K562 (cell line): Measurements from ENCODE around the gene PPP1R13L.

Experiments used
- FOXM1 ChIP-seq, 2 experiments: fragments of 450-650 bp in 1 of 2; sonication (generic) in 1 of 2; formaldehyde crosslinking in 1 of 2; IDR thresholded peaks; 2 replicates each; pipeline versions ENCODE4 v1.6.1 to v1.9.0; 2017 to 2022; ENCODE audit warnings: low read depth in 2 of 2, mild to moderate bottlenecking in 2 of 2, missing genetic modification reagents in 1 of 2, moderate library complexity in 1 of 2
- GATA2 ChIP-seq: sonication (generic); formaldehyde crosslinking; IDR thresholded peaks from 2 replicates; pipeline ENCODE4 v1.4.0; 2020; ENCODE audit warnings: mild to moderate bottlenecking, missing genetic modification reagents
- MAFK ChIP-seq: IDR thresholded peaks from 2 replicates; pipeline ENCODE4 v1.6.1; 2011; ENCODE audit warnings: low read length, improper control_type of control experiment
- NCOA1 ChIP-seq: fragments of 450-650 bp; IDR thresholded peaks from 2 replicates; pipeline ENCODE4 v1.6.1; 2016; ENCODE audit warnings: low read depth
- POLR2A ChIP-seq: fragments of 450-650 bp; conservative IDR thresholded peaks from 2 replicates; pipeline ENCODE4 v1.6.1; 2016
- POLR2AphosphoS5 ChIP-seq: IDR thresholded peaks from 2 replicates; pipeline ENCODE4 v1.6.1; 2011; ENCODE audit warnings: mild to moderate bottlenecking, low read depth, low read length, moderate library complexity; ENCODE audit not compliant: control insufficient read depth, insufficient read depth
- U2AF1 ChIP-seq: fragments of 200-400 bp; formaldehyde crosslinking; optimal IDR thresholded peaks from 2 replicates; pipeline ENCODE3; 2017; ENCODE audit warnings: mild to moderate bottlenecking, low read depth, low read length, moderate library complexity
- ZBTB17 ChIP-seq: fragments of 450-650 bp; formaldehyde crosslinking; IDR thresholded peaks from 2 replicates; pipeline ENCODE4 v1.4.0; 2020; ENCODE audit warnings: mild to moderate bottlenecking
- TF ChIP-seq, protein P1 (sequence below), 3 experiments: IDR thresholded peaks in 2 of 3; conservative IDR thresholded peaks in 1 of 3; 2 replicates each; pipeline ENCODE4 v1.5.1; 2011 to 2012; ENCODE audit warnings: low read length in 3 of 3, mild to moderate bottlenecking in 3 of 3, control low read depth in 2 of 3, improper control_type of control experiment in 1 of 3, inconsistent platforms in 1 of 3, low read depth in 1 of 3, mixed read lengths in 1 of 3, moderate library complexity in 1 of 3; ENCODE audit not compliant: insufficient read depth in 2 of 3
- TF ChIP-seq, protein P2 (sequence below): fragments of 250-450 bp; sonication (Bioruptor Pico); IDR thresholded peaks from 2 replicates; pipeline ENCODE4 v1.4.0; 2020; ENCODE audit warnings: mild to moderate bottlenecking
- TF ChIP-seq, protein P3 (sequence below): sonication (generic); formaldehyde crosslinking; IDR thresholded peaks from 2 replicates; pipeline ENCODE4 v1.8.1; 2023; ENCODE audit warnings: mild to moderate bottlenecking, missing genetic modification reagents
- TF ChIP-seq, protein P4 (sequence below): sonication (generic); formaldehyde crosslinking; IDR thresholded peaks from 2 replicates; pipeline ENCODE4 v1.9.0; 2022; ENCODE audit warnings: mild to moderate bottlenecking, missing genetic modification reagents
- TF ChIP-seq, protein P5 (sequence below): fragments of 450-650 bp; IDR thresholded peaks from 2 replicates; pipeline ENCODE4 v1.6.1; 2016; ENCODE audit warnings: missing biosample characterization, missing genetic modification characterization

DNA sequence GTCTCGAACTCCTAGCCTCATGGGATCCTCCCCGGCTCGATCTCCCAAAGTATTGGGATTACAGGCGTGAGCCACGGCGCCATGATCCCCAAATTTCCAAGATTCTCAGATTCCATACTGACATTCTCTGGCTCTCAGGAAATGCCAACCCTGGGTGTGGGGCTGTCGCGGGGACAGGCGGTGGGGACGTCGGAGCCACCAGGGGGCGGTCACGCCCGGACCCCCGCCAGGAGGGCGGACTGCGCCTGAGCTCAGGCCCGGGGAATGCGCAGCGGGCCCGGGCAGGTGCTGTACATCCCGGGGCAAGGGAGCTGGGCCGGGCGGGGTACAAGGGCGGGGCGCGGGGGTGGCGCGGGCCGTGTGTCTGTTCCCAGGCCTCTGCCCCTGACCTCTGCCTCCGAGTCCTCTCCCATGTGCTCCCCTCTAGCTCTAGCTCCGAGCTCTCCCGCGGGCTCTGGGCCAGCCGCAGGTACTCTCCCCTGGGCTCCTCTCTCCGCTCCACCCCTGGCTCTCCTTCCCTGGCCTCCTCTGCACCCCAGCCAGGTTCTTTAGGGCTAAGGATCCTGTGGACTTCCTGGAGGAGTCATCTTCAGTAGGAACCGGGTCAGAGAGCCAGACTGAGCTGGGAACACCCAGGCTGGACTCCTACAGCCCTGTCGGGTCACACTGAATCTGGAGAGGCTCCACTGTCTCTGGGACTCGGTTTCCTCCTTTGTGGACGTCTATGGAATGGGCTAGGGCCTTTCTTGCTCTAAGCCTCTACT is 2.4 kb downstream of the PPP1R13L start:
- TF ChIP-seq U2AF1 (no peak), NCOA1 (no peak), POLR2A (no peak), ZBTB17 (no peak), FOXM1 (IDR thresholded peaks at IDR 0.05; ENCODE audit: low read depth) (no peak), FOXM1 (CRISPR knock-in tag; IDR thresholded peaks at IDR 0.05; ENCODE audit: low read depth) (no peak), MAFK (no peak), GATA2 (no peak), POLR2AphosphoS5 (no peak)
- TF ChIP-seq, protein P1, sequence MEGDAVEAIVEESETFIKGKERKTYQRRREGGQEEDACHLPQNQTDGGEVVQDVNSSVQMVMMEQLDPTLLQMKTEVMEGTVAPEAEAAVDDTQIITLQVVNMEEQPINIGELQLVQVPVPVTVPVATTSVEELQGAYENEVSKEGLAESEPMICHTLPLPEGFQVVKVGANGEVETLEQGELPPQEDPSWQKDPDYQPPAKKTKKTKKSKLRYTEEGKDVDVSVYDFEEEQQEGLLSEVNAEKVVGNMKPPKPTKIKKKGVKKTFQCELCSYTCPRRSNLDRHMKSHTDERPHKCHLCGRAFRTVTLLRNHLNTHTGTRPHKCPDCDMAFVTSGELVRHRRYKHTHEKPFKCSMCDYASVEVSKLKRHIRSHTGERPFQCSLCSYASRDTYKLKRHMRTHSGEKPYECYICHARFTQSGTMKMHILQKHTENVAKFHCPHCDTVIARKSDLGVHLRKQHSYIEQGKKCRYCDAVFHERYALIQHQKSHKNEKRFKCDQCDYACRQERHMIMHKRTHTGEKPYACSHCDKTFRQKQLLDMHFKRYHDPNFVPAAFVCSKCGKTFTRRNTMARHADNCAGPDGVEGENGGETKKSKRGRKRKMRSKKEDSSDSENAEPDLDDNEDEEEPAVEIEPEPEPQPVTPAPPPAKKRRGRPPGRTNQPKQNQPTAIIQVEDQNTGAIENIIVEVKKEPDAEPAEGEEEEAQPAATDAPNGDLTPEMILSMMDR (IDR thresholded peaks at IDR 0.05 in 2 of 3, conservative IDR thresholded peaks at IDR 0.05 in 1 of 3; ENCODE audit: insufficient read depth in 2 of 3, low read depth in 1 of 3, low read length in 3 of 3), result peak; percentile 71 to 82 (median 81)
- TF ChIP-seq, protein P2, sequence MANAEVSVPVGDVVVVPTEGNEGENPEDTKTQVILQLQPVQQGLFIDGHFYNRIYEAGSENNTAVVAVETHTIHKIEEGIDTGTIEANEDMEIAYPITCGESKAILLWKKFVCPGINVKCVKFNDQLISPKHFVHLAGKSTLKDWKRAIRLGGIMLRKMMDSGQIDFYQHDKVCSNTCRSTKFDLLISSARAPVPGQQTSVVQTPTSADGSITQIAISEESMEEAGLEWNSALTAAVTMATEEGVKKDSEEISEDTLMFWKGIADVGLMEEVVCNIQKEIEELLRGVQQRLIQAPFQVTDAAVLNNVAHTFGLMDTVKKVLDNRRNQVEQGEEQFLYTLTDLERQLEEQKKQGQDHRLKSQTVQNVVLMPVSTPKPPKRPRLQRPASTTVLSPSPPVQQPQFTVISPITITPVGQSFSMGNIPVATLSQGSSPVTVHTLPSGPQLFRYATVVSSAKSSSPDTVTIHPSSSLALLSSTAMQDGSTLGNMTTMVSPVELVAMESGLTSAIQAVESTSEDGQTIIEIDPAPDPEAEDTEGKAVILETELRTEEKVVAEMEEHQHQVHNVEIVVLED (CRISPR knock-in tag), result no peak
- TF ChIP-seq, protein P3, sequence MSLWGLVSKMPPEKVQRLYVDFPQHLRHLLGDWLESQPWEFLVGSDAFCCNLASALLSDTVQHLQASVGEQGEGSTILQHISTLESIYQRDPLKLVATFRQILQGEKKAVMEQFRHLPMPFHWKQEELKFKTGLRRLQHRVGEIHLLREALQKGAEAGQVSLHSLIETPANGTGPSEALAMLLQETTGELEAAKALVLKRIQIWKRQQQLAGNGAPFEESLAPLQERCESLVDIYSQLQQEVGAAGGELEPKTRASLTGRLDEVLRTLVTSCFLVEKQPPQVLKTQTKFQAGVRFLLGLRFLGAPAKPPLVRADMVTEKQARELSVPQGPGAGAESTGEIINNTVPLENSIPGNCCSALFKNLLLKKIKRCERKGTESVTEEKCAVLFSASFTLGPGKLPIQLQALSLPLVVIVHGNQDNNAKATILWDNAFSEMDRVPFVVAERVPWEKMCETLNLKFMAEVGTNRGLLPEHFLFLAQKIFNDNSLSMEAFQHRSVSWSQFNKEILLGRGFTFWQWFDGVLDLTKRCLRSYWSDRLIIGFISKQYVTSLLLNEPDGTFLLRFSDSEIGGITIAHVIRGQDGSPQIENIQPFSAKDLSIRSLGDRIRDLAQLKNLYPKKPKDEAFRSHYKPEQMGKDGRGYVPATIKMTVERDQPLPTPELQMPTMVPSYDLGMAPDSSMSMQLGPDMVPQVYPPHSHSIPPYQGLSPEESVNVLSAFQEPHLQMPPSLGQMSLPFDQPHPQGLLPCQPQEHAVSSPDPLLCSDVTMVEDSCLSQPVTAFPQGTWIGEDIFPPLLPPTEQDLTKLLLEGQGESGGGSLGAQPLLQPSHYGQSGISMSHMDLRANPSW (CRISPR knock-in tag), result no peak
- TF ChIP-seq, protein P4, sequence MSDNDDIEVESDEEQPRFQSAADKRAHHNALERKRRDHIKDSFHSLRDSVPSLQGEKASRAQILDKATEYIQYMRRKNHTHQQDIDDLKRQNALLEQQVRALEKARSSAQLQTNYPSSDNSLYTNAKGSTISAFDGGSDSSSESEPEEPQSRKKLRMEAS (CRISPR knock-in tag), result peak; percentile 59
- TF ChIP-seq, protein P5, sequence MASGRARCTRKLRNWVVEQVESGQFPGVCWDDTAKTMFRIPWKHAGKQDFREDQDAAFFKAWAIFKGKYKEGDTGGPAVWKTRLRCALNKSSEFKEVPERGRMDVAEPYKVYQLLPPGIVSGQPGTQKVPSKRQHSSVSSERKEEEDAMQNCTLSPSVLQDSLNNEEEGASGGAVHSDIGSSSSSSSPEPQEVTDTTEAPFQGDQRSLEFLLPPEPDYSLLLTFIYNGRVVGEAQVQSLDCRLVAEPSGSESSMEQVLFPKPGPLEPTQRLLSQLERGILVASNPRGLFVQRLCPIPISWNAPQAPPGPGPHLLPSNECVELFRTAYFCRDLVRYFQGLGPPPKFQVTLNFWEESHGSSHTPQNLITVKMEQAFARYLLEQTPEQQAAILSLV (tag), result no peak
